Measurements from ENCODE around the gene PSMB8.

Gene PSMB8

DNA sequence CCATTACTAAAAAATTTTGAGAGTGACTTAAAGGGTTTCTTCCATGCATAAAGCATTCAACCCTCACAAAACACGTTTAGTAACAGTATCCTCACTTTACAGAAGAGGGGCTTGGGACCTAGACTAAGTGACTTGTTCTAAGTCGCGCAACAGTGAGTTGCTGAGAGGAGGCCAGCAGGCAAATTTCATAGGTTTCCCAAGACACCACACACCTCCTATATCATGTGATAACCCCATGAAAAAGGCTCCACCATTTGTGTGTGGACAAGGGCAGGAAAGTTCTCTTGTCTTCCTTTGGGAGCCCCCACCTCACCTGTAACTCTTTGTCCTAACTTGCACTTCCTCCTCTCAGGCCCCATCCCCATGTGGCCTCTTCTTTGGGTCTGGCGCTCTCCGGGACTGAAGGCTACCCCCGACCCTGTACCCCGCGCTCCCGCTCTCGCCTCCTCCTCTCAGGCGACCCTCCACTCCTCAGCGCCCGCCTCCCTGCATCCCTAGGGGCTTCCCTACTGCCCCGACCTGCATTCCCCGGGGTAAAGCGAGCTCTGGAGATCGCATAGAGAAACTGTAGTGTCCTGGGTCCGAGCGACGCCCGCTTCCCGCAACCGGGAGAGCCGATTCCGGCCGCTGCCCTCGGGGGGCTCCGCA, 392 bp downstream of the PSMB8 start:
- H3K4me3 ChIP-seq (ENCODE audit: low read length) = peak overlapping the region; percentile 88
- TF ChIP-seq, protein P1, sequence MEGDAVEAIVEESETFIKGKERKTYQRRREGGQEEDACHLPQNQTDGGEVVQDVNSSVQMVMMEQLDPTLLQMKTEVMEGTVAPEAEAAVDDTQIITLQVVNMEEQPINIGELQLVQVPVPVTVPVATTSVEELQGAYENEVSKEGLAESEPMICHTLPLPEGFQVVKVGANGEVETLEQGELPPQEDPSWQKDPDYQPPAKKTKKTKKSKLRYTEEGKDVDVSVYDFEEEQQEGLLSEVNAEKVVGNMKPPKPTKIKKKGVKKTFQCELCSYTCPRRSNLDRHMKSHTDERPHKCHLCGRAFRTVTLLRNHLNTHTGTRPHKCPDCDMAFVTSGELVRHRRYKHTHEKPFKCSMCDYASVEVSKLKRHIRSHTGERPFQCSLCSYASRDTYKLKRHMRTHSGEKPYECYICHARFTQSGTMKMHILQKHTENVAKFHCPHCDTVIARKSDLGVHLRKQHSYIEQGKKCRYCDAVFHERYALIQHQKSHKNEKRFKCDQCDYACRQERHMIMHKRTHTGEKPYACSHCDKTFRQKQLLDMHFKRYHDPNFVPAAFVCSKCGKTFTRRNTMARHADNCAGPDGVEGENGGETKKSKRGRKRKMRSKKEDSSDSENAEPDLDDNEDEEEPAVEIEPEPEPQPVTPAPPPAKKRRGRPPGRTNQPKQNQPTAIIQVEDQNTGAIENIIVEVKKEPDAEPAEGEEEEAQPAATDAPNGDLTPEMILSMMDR (conservative IDR thresholded peaks at IDR 0.05; ENCODE audit: low read depth, low read length) = no peak
- DNase-seq (ENCODE audit: low read depth) = no peak

GRCh38 chr6:32842690-32843089, 1.2 kb downstream of the PSMB8 start:
- H3K4me3 ChIP-seq (ENCODE audit: low read length) = no peak overlapping the region
- DNase-seq (ENCODE audit: low read depth) = no peak
- TF ChIP-seq, protein P1 (conservative IDR thresholded peaks at IDR 0.05; ENCODE audit: low read depth, low read length) = no peak

- H3K4me3 ChIP-seq (ENCODE audit: low read length) = no peak overlapping the region
- no peak for DNase-seq (ENCODE audit: low read depth)
- TF ChIP-seq, protein P1 (conservative IDR thresholded peaks at IDR 0.05; ENCODE audit: low read depth, low read length) = no peak
Observed at GRCh38 chr6:32842021-32842650, 1.7 kb downstream of the PSMB8 start.

GRCh38 chr6:32840604-32841246, 3.1 kb downstream of the PSMB8 start:
- no peak for DNase-seq (ENCODE audit: low read depth)
- TF ChIP-seq, protein P1 (conservative IDR thresholded peaks at IDR 0.05; ENCODE audit: low read depth, low read length) = no peak
- H3K4me3 ChIP-seq (ENCODE audit: low read length) = no peak overlapping the region

DNA sequence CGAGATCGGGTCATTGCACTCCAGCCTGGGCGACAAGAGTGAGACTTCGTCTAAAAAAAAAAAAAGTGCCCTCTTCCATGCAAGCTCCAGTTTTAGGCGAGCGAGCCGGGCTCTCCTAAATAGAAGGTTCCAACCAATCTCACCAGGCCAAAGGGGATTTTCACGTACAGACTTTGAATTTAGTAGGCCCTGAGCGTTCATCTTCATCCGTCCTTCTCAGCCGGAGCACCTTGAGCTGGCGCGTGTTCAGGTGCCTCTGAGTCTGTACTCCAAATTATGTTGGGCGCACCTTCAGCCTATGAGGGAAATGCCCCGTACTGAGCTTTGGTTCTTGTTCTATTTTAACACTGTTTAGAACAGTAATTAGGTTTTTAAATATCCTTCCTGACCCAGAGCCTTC, 4.5 kb downstream of the PSMB8 start:
- no peak overlapping the region for H3K4me3 ChIP-seq (ENCODE audit: low read length)
- DNase-seq (ENCODE audit: low read depth) = no peak
- TF ChIP-seq, protein P1 (conservative IDR thresholded peaks at IDR 0.05; ENCODE audit: low read depth, low read length) = no peak

GRCh38 chr6:32838114-32838958, 5.5 kb downstream of the PSMB8 start, which contains the start of gene TAP2:
Gene TAP2 (minus strand): TSS chr6:32838739. CDS start chr6:32838233, 506 bp downstream.
- DNase-seq (ENCODE audit: low read depth) = no peak
- TF ChIP-seq, protein P1 (conservative IDR thresholded peaks at IDR 0.05; ENCODE audit: low read depth, low read length) = peak; percentile 87
- H3K4me3 ChIP-seq (ENCODE audit: low read length) = peak within 1 kb of the TSS; percentile 85
